HEK293 (cell line): ENCODE results near the gene A2ML1.

ENCODE experiments used
- CTCF ChIA-PET: fragments of 350-600 bp; formaldehyde crosslinking; extraction: SDS; loops from one replicate; lab custom pipeline; 2021; ENCODE audit warnings: antibody characterized with exemption; lab: Yijun Ruan, JAX
- POLR2A ChIA-PET: fragments of 300-600 bp; formaldehyde crosslinking; extraction: SDS; loops from one replicate; lab custom pipeline; 2020; ENCODE audit warnings: antibody characterized with exemption, inconsistent platforms; lab: Yijun Ruan, JAX
- H3K27ac ChIP-seq: fragments of 200-500 bp; sonication (Bioruptor generic); 2 replicates; pipeline ENCODE4 v1.5.1; 2014; ENCODE audit warnings: low read depth, low read length, control low read depth, inconsistent platforms; ENCODE audit errors: extremely low read depth
- H3K36me3 ChIP-seq, 2 experiments: fragments of 200-500 bp in 1 of 2; sonication (Bioruptor generic) in 1 of 2; 1 replicate in 1 of 2; 2 replicates in 1 of 2; pipeline ENCODE4 v1.5.1; 2014 to 2017; ENCODE audit warnings: inconsistent platforms in 2 of 2, low read length in 2 of 2; ENCODE audit not compliant: control insufficient read depth in 2 of 2, insufficient read depth in 1 of 2
- H3K4me1 ChIP-seq: fragments of 200-500 bp; sonication (Bioruptor generic); 2 replicates; pipeline ENCODE4 v1.5.1; 2014; ENCODE audit warnings: mild to moderate bottlenecking, low read length, inconsistent platforms; ENCODE audit not compliant: control insufficient read depth, insufficient read depth
- H3K4me3 ChIP-seq: 2 replicates; pipeline ENCODE4 v1.5.1; 2011; ENCODE audit warnings: low read depth, mild to moderate bottlenecking, control low read depth, low read length, moderate library complexity
- H3K9me3 ChIP-seq: fragments of 200-500 bp; sonication (Bioruptor generic); 2 replicates; pipeline ENCODE4 v1.5.1; 2014; ENCODE audit warnings: low read depth, low read length, inconsistent platforms; ENCODE audit not compliant: control insufficient read depth, insufficient read depth
- KLF10 ChIP-seq: fragments of 450-650 bp; IDR thresholded peaks from 2 replicates; pipeline ENCODE4 v1.5.1; 2018; ENCODE audit warnings: missing biosample characterization, mild to moderate bottlenecking, missing genetic modification characterization
- OVOL3 ChIP-seq: fragments of 450-650 bp; formaldehyde crosslinking; IDR thresholded peaks from 2 replicates; pipeline ENCODE4 v1.5.1; 2016; ENCODE audit warnings: missing biosample characterization, missing genetic modification characterization
- PRDM1 ChIP-seq: fragments of 450-650 bp; formaldehyde crosslinking; IDR thresholded peaks from 2 replicates; pipeline ENCODE4; 2016; ENCODE audit warnings: missing biosample characterization, missing genetic modification characterization
- SCRT2 ChIP-seq: fragments of 450-650 bp; formaldehyde crosslinking; IDR thresholded peaks from 2 replicates; pipeline ENCODE4 v1.5.1; 2016; ENCODE audit warnings: missing biosample characterization, missing genetic modification characterization
- SETDB1 ChIP-seq: IDR thresholded peaks from one replicate; pipeline ENCODE4 v1.6.1; 2017; ENCODE audit warnings: mild to moderate bottlenecking, low read length, moderate library complexity, mixed read lengths; ENCODE audit not compliant: insufficient read length
- WT1 ChIP-seq: fragments of 450-650 bp; formaldehyde crosslinking; IDR thresholded peaks from 2 replicates; pipeline ENCODE4 v1.5.1; 2016; ENCODE audit warnings: missing biosample characterization, missing genetic modification characterization
- YY1 ChIP-seq: fragments of 450-650 bp; formaldehyde crosslinking; IDR thresholded peaks from 2 replicates; pipeline ENCODE4 v1.5.1; 2018; ENCODE audit warnings: missing biosample characterization, missing genetic modification characterization
- YY2 ChIP-seq: fragments of 450-650 bp; formaldehyde crosslinking; IDR thresholded peaks from 2 replicates; pipeline ENCODE4 v1.5.1; 2016; ENCODE audit warnings: missing biosample characterization, missing genetic modification characterization
- ZBTB21 ChIP-seq: fragments of 450-650 bp; formaldehyde crosslinking; IDR thresholded peaks from 2 replicates; pipeline ENCODE4 v1.5.1; 2017; ENCODE audit warnings: missing biosample characterization, missing genetic modification characterization
- ZFP3 ChIP-seq: fragments of 450-650 bp; formaldehyde crosslinking; IDR thresholded peaks from 2 replicates; pipeline ENCODE4 v1.5.1; 2016; ENCODE audit warnings: low read depth, missing biosample characterization, missing genetic modification characterization
- ZFP69B ChIP-seq: fragments of 450-650 bp; formaldehyde crosslinking; IDR thresholded peaks from 2 replicates; pipeline ENCODE4 v1.5.1; 2016; ENCODE audit warnings: missing biosample characterization, missing genetic modification characterization
- ZNF133 ChIP-seq: fragments of 450-650 bp; formaldehyde crosslinking; IDR thresholded peaks from 2 replicates; pipeline ENCODE4 v1.5.1; 2016; ENCODE audit warnings: missing biosample characterization, missing genetic modification characterization
- ZNF19 ChIP-seq: fragments of 450-650 bp; formaldehyde crosslinking; IDR thresholded peaks from 2 replicates; pipeline ENCODE4; 2016; ENCODE audit warnings: missing biosample characterization, missing genetic modification characterization, low read depth
- ZNF2 ChIP-seq: fragments of 450-650 bp; formaldehyde crosslinking; IDR thresholded peaks from 2 replicates; pipeline ENCODE4 v1.5.1; 2016; ENCODE audit warnings: missing biosample characterization, missing genetic modification characterization
- ZNF335 ChIP-seq: fragments of 450-650 bp; formaldehyde crosslinking; conservative IDR thresholded peaks from 2 replicates; pipeline ENCODE4 v1.5.1; 2016; ENCODE audit warnings: missing biosample characterization, missing genetic modification characterization
- ZNF561 ChIP-seq: fragments of 450-650 bp; IDR thresholded peaks from 2 replicates; pipeline ENCODE4 v1.5.1; 2018; ENCODE audit warnings: missing biosample characterization, missing genetic modification characterization, borderline replicate concordance
- ZNF600 ChIP-seq: fragments of 450-650 bp; formaldehyde crosslinking; IDR thresholded peaks from 2 replicates; pipeline ENCODE4 v1.5.1; 2016; ENCODE audit warnings: missing biosample characterization, missing genetic modification characterization
- ZNF623 ChIP-seq: fragments of 450-650 bp; formaldehyde crosslinking; IDR thresholded peaks from 2 replicates; pipeline ENCODE4 v1.5.1; 2016; ENCODE audit warnings: missing biosample characterization, missing genetic modification characterization
- ZNF658 ChIP-seq: fragments of 450-650 bp; formaldehyde crosslinking; IDR thresholded peaks from 2 replicates; pipeline ENCODE4; 2016; ENCODE audit warnings: missing biosample characterization, missing genetic modification characterization
- ZSCAN23 ChIP-seq: fragments of 450-650 bp; formaldehyde crosslinking; IDR thresholded peaks from 2 replicates; pipeline ENCODE4 v1.5.1; 2016; ENCODE audit warnings: missing biosample characterization, missing genetic modification characterization
- TF ChIP-seq, protein P1 (sequence below): fragments of 450-650 bp; formaldehyde crosslinking; IDR thresholded peaks from 2 replicates; pipeline ENCODE4 v1.5.1; 2016; ENCODE audit warnings: missing biosample characterization, missing genetic modification characterization
- TF ChIP-seq, protein P2 (sequence below): fragments of 450-650 bp; formaldehyde crosslinking; IDR thresholded peaks from 2 replicates; pipeline ENCODE4 v1.5.1; 2016; ENCODE audit warnings: missing biosample characterization, missing genetic modification characterization
- TF ChIP-seq, protein P3 (sequence below): fragments of 450-650 bp; formaldehyde crosslinking; IDR thresholded peaks from 2 replicates; pipeline ENCODE4 v1.5.1; 2016; ENCODE audit warnings: missing biosample characterization, missing genetic modification characterization
- TF ChIP-seq, protein P4 (sequence below): fragments of 450-650 bp; formaldehyde crosslinking; IDR thresholded peaks from 2 replicates; pipeline ENCODE4 v1.5.1; 2016; ENCODE audit warnings: missing biosample characterization, missing genetic modification characterization, borderline replicate concordance

The A2ML1 gene

DNA sequence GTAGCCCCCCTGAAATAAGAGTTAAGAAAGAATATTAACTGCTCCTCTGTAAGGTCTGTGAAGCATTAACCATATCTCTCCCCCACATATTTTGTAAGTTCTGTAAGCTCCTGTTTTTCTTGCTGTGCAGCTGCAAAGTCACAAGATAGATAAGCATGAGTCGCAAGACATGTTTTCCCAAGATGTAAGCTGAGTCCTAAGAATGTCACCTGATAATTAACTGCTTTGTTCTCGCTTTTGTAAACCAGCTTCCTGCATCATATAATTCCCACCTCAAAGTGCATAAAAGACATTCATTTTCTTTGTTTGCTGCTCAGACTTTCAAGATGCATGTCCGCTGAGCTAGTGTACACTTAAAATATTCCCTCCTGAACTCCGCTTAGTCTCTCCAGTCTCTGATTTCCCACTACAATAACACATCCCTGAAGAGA is 64.9 kb downstream of the A2ML1 start:
- Histone ChIP-seq H3K9me3 (no peaks in the 10 kb centered on the region), H3K27ac (no peak overlapping the region), H3K4me3 (no peak overlapping the region), H3K36me3 (no peaks in the 10 kb centered on the region), H3K4me1 (no peaks in the 10 kb centered on the region)
- POLR2A ChIA-PET, result no interaction called here
- CTCF ChIA-PET, result interaction anchor here (0.6 to 1.1 kb wide), 3 partner anchors 196 to 327 kb away, joined by 3 to 4 read pairs (median 4); no protein-coding TSS in a partner anchor
- TF ChIP-seq SETDB1, result peak; percentile 84
- no peak for TF ChIP-seq ZNF600

DNA sequence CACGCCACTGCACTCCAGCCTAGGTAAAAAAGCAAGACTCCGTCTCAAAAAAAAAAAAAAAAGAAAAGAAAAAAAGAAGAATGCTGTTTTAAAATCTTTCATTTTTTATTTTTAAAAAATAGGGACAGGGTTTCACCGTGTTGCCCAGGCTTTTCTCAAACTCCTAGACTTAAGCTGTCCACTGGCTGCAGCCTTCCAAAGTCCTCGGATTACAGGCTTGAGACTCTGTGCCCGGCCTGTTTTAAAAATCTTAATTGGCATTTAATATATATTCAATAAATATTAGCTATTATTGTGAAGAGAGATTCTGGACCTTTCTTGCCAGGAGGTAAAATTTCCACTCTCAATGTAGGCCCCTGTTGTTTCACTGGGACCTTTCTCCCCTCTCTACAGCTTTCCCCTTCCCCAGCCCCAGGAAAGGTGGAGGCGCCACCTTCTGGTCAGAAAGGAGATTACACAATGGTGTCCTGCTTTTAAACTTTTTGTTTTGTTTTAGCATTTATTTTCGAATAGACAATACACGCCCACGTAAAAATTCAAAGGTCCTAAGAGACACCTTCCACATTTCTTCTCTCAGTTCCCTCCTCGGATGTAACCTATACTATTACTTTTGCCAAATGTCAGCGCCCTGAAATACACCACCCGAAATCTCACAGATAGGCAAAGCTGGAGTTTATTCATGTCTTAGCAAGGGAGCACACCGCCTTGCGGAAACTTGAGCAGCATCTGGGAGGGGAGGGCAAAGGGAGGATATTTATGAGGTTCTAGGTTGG is 68.1 kb downstream of the A2ML1 start:
- Histone ChIP-seq H3K4me1 (no peaks in the 10 kb centered on the region), H3K27ac (no peak overlapping the region), H3K9me3 (no peaks in the 10 kb centered on the region), H3K4me3 (peak overlapping the region; percentile 39), H3K36me3 (no peaks in the 10 kb centered on the region)
- CTCF ChIA-PET, result interaction anchor here (0.5 to 3.4 kb wide), 54 partner anchors 8 to 824 kb away, joined by 3 to 32 read pairs (median 4); partner anchors contain the start of gene PHC1
- POLR2A ChIA-PET, result interaction anchor here (0.6 to 2.0 kb wide), 2 partner anchors 59 to 196 kb away, joined by 5 to 6 read pairs; partner anchors contain the start of gene M6PR
- TF ChIP-seq SCRT2 (tag by site-specific recombination), result no peak
- TF ChIP-seq YY1, result no peak
- TF ChIP-seq, protein P1, sequence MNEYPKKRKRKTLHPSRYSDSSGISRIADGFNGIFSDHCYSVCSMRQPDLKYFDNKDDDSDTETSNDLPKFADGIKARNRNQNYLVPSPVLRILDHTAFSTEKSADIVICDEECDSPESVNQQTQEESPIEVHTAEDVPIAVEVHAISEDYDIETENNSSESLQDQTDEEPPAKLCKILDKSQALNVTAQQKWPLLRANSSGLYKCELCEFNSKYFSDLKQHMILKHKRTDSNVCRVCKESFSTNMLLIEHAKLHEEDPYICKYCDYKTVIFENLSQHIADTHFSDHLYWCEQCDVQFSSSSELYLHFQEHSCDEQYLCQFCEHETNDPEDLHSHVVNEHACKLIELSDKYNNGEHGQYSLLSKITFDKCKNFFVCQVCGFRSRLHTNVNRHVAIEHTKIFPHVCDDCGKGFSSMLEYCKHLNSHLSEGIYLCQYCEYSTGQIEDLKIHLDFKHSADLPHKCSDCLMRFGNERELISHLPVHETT (tag by site-specific recombination), result no peak
- no peak for TF ChIP-seq ZNF658 (tag by site-specific recombination)
- TF ChIP-seq, protein P2, sequence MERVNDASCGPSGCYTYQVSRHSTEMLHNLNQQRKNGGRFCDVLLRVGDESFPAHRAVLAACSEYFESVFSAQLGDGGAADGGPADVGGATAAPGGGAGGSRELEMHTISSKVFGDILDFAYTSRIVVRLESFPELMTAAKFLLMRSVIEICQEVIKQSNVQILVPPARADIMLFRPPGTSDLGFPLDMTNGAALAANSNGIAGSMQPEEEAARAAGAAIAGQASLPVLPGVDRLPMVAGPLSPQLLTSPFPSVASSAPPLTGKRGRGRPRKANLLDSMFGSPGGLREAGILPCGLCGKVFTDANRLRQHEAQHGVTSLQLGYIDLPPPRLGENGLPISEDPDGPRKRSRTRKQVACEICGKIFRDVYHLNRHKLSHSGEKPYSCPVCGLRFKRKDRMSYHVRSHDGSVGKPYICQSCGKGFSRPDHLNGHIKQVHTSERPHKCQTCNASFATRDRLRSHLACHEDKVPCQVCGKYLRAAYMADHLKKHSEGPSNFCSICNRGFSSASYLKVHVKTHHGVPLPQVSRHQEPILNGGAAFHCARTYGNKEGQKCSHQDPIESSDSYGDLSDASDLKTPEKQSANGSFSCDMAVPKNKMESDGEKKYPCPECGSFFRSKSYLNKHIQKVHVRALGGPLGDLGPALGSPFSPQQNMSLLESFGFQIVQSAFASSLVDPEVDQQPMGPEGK, result peak; percentile 33; the same call in 1 of the 2 replicates
- no peak for TF ChIP-seq ZBTB21 (tag by site-specific recombination)
- peak; percentile 66; the same call in 1 of the 2 replicates for TF ChIP-seq ZNF2 (tag by site-specific recombination)
- no peak for TF ChIP-seq SETDB1
- TF ChIP-seq PRDM1 (tag by site-specific recombination), result peak; percentile 98
- no peak for TF ChIP-seq ZFP3 (tag by site-specific recombination)
- peak; percentile 77 for TF ChIP-seq WT1
- no peak for TF ChIP-seq ZNF19 (tag by site-specific recombination)
- TF ChIP-seq ZSCAN23, result no peak
- no peak for TF ChIP-seq KLF10
- TF ChIP-seq, protein P3, sequence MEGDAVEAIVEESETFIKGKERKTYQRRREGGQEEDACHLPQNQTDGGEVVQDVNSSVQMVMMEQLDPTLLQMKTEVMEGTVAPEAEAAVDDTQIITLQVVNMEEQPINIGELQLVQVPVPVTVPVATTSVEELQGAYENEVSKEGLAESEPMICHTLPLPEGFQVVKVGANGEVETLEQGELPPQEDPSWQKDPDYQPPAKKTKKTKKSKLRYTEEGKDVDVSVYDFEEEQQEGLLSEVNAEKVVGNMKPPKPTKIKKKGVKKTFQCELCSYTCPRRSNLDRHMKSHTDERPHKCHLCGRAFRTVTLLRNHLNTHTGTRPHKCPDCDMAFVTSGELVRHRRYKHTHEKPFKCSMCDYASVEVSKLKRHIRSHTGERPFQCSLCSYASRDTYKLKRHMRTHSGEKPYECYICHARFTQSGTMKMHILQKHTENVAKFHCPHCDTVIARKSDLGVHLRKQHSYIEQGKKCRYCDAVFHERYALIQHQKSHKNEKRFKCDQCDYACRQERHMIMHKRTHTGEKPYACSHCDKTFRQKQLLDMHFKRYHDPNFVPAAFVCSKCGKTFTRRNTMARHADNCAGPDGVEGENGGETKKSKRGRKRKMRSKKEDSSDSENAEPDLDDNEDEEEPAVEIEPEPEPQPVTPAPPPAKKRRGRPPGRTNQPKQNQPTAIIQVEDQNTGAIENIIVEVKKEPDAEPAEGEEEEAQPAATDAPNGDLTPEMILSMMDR (tag by site-specific recombination), result peak; percentile 52; the same call in 1 of the 2 replicates
- TF ChIP-seq, protein P4, sequence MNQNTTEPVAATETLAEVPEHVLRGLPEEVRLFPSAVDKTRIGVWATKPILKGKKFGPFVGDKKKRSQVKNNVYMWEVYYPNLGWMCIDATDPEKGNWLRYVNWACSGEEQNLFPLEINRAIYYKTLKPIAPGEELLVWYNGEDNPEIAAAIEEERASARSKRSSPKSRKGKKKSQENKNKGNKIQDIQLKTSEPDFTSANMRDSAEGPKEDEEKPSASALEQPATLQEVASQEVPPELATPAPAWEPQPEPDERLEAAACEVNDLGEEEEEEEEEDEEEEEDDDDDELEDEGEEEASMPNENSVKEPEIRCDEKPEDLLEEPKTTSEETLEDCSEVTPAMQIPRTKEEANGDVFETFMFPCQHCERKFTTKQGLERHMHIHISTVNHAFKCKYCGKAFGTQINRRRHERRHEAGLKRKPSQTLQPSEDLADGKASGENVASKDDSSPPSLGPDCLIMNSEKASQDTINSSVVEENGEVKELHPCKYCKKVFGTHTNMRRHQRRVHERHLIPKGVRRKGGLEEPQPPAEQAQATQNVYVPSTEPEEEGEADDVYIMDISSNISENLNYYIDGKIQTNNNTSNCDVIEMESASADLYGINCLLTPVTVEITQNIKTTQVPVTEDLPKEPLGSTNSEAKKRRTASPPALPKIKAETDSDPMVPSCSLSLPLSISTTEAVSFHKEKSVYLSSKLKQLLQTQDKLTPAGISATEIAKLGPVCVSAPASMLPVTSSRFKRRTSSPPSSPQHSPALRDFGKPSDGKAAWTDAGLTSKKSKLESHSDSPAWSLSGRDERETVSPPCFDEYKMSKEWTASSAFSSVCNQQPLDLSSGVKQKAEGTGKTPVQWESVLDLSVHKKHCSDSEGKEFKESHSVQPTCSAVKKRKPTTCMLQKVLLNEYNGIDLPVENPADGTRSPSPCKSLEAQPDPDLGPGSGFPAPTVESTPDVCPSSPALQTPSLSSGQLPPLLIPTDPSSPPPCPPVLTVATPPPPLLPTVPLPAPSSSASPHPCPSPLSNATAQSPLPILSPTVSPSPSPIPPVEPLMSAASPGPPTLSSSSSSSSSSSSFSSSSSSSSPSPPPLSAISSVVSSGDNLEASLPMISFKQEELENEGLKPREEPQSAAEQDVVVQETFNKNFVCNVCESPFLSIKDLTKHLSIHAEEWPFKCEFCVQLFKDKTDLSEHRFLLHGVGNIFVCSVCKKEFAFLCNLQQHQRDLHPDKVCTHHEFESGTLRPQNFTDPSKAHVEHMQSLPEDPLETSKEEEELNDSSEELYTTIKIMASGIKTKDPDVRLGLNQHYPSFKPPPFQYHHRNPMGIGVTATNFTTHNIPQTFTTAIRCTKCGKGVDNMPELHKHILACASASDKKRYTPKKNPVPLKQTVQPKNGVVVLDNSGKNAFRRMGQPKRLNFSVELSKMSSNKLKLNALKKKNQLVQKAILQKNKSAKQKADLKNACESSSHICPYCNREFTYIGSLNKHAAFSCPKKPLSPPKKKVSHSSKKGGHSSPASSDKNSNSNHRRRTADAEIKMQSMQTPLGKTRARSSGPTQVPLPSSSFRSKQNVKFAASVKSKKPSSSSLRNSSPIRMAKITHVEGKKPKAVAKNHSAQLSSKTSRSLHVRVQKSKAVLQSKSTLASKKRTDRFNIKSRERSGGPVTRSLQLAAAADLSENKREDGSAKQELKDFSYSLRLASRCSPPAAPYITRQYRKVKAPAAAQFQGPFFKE, result no peak
- no peak for TF ChIP-seq ZNF133 (tag by site-specific recombination)
- TF ChIP-seq ZNF561, result 0 out of 2 replicates have a peak, but pooled peaks have one; percentile 15
- TF ChIP-seq ZFP69B (tag by site-specific recombination), result no peak
- no peak for TF ChIP-seq ZNF623
- TF ChIP-seq OVOL3 (tag by site-specific recombination), result no peak
- TF ChIP-seq YY2 (tag by site-specific recombination), result no peak
- peak; percentile 60 for TF ChIP-seq ZNF335 (tag by site-specific recombination)
